Measurements from ENCODE around the gene CIC. TPM values are rescaled to one million over a fixed set of nuclear protein-coding genes. Genes with fewer than 3 reads are reported as not detected.

Gene CIC
- total RNA-seq, result 48.9 and 108 TPM in 2 replicates

DNA sequence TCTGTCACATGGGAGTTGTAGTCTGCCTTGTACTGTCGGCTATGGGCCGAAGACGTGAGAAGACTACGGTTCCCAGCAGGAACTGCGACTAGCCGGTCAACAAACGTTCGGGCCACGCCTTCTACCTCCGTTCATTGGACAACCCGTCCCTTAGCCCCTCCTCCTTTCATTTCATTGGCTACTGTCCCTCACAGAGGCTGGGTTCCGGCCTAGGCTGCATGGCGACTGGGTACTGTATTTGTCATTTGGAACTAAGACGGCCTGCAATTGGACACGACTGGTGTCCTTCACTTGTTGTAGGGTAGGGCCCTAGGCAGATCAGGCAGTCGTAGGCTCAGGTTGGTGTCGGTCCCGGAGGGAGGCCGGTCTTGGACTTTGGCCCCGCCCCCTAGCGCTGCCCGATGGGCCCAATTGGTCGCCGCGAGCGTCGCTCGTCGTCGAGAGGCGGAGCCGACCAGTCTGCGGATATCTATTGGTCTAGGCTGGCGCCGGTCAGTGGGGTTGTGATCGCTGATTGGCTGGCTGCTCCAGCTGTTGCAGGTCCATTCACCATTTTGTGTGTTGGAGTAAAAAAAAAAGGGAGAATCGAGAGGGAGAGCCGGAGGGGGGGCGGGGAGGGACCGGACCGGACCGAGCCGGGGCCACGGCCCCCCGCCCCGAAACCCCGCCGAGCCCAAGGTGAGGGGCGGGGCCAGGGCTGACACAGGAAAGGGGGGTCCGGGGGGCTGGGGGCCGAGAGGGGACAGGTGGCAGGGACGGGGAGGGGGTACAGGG lies at the start of gene CIC:
CIC (plus strand) TSS at position 549 of the 774 bp plus-strand sequence. CDS start 2,532 bp downstream, outside the sequence.

DNA sequence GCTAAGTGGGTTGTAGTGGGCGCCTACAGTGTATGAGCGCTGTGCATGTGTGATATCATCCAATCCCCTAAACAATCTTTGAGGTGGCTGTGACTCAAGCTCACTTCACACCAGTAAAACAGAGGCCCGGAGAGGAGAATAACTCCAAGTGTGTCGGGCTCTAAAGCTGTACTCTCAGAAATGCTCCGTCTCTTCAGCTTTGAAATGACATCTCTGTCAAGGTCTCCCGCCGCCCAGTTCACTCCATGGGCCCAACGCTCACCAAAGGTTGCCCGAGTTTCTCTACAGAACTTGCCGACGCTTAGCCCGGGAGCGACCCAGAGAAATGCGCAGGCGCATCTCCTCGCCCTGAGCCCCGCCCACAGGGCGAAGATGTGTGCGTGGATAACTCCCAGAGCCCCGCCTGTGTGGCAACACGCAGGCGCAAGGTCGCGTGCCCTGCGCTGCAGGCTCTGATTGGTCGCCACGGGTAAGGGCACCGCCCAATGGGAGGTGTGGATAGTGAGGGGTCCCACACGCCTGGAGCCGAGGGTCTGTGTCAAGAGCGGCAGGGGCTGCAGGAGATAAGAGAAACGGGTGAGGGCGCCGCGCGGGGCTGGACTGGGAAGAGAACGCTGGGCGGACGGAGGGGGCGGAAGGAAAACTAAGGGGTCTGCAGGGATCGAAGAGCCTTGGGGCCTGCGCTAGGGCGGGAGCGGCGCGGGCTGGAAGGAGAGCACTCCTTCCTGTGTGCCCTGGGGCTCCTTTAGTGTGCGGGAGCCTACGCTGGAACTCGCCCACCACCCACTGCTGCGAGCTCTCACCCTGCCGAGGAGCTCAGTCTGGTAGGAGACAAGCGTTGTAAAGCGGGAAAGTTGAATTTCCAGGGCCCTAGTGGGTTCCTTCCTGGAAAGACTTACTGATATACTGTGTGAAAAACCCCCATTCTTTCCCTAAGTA lies 49.0 kb upstream of the CIC start, which contains the start of gene ZNF526:
ZNF526 (plus strand) TSS at position 501 of the 939 bp plus-strand sequence. CDS start 4,092 bp downstream, outside the sequence.

DNA sequence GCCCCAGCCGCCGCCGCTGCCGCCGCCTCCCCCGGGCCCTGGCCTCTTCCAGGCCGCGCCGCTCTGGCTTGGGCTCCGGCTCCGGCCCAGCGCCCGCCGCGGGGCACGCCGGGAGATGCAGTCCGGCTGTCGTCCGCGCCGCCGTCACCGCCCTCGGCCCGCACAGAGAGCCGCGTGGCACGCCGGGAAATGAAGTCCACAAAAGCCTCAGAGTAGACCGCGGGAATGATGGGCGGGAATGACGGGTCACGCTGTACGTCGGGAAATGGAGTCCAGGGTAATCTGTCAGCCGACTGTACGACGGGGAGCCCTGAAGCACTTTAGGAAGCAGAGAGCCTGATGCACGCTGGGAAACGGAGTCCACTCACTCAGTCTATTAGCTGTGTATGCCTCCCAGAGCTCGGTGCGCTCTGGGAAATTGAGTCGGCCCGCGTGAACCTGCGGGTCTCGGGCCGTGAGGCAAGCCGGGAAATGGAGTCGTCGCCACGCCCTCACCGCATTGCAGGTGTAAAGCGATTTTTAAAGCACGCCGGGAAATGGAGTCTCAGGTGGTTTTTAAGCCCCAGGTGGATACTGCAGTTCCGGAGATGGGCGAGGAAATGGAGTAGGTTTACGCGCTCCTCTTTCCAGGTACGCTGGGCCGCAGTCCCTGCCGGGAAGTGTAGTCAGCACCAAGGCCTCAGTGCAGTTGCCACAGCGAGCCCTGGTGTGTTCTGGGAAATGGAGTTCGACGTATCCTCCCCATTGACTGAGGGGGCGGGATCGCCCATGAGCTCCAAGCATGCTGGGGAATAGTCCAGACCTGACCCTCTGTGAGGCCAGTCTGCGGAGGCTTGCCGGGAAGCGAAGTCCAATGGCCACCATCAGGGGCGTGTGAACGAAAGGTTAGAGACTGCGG lies 26.3 kb upstream of the CIC start, which contains the start of gene GSK3A:
GSK3A (minus strand) TSS at position 91 of the 898 bp plus-strand sequence. CDS start 137 bp downstream, outside the sequence.

DNA sequence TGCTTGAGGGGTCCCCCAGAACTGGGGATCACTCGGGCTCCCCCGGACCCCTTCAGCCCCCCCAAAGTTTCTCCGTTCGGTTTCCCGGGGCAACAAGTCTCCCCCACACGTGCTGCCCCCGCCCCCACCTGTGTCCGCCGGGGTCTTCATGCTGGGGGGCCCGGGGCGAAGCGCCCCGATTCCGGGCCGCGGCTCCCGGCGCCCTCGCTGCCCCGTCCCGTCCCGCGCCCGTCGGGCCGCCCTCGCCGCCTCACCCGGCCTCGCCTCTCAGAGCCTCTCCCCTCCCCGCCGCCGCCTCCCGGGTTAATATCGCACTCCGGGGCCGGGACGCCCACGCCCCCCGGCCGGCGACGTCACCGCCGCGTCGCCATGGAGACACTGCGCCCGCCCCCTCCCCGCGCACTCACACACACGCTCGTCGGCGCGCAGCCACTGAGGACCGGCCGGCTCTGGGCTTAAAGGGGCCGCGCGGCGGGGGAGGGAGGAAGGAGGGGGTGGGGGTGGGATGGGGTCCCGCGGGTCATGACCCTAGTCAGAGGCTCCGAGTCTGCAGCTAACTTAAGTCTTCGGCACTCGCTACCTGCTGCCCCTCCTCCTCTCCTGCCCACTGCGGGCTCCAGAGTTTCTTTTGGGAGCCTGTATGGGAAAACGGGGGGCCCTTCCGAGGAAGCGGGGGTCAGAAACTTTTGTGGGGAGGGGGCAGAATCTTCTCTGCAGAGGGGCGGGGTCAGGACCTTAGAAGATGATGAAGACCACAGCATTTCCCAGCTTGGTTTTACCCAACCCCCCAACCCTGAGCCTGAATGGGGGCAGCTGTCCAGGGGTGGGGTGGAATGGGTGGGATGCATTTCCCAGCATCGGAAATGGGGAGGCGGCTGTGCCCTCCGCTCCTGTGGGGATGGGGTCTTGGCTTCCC lies 13.9 kb upstream of the CIC start, which contains the start of gene ERF:
ERF (minus strand) TSS at position 279 of the 916 bp plus-strand sequence; CDS start at position 150, 129 bp downstream.

DNA sequence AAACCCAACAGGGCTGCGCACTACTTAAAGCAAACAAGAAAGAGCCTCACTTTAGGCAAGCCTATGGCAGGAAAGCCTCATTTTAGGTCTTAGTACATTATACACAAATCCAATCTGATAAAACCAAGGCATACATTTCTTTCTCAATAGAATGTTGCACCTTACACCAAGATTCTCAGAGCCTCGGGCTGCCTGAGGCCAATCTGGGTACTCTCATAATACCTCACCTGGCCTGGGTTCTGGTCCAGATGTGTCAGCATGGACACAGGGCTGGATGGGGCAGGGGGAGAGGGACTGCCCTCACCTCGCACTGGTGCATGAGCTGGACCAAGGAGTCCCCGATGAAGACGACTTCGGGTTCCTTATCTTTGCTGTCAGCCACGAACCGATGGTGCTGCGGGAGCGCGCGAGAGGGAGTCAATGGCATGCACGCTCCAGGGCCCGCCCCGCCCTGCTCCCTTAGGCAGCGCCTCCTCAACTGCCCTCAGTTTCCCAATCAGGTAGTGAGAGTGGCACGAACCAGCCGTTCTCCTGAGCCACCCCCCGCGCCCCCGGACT lies 32.7 kb downstream of the CIC start, which contains the start of gene PRR19:
PRR19 (plus strand) TSS at position 487 of the 558 bp plus-strand sequence. CDS start 7,453 bp downstream, outside the sequence.

DNA sequence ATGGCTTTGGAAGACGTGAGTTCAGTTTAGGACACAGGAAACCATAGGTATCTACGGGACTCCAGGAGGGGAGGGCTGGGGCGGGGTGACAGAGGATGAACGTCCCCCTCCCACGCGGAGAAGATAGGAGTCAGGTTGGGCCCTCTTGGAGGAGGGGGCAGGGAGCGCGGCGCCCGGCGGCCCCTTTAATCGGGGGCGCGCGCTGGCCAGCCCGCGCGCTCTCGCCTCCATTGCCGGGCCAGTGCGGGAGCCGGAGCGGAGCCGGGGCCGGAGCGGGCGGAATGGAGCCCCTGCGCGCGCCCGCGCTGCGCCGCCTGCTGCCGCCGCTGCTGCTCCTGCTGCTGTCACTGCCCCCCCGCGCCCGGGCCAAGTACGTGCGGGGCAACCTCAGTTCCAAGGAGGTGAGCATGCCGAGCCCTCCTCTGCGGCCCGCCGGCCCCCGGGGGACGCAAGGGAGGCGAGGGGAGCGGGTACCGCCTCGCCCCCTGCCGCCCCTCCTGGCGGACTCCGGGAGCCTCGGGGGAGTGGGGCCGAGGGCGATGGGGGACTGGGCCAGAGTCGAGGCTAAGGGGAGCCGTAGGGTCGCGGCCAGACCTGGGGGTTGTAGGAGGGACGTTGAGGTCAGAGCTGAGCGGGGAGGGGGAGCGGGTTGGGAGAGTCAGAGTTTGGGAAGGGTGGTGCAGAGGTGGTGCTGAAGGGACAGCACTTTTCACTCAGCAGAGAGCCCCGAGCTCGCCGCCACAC lies 44.2 kb downstream of the CIC start, which contains the start of gene TMEM145:
TMEM145 (plus strand) TSS at position 214 of the 744 bp plus-strand sequence; CDS start at position 282, 68 bp downstream.

DNA sequence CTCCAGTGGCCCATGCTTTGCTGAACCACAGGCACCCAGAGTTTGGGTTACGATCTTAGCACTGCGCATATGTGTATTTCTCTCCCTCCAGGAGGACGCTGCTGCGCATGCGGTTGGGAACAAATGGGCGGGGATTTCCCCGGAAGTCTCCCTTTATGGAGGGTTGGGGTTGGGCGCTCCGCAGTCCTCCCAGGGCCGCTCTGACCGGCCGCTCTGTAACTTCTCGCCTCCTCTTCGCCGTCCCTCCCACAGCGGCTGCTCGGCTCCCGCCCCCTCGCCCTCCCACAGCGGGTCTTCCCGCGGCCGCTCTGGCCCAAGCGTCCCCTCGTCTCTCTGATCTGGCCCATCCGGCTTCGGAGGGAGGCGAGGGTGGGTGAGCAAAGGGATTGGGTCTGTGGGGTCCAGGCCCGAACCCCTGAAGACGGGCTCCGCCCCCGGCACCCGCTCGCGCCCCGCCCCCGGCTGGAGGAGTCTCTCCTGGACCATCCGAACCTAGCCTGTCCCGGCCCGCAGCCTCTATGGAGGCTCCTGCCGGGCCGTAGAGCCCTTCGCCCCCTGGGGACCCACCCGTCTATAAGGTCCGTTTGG lies 56.4 kb downstream of the CIC start, which contains the start of gene MEGF8:
MEGF8 (plus strand) TSS at position 328 of the 588 bp plus-strand sequence. CDS start 609 bp downstream, outside the sequence.

Other genes with a start within 250 kb of the CIC start
- gene GRIK5, start 199.0 kb upstream of the CIC start, total RNA-seq, result 1.1 and 5.6 TPM in 2 replicates
- 19.9 and 24.0 TPM in 2 replicates for gene ZNF574, start 193.1 kb upstream of the CIC start, total RNA-seq
- 0.38 and 0.98 TPM in 2 replicates for gene POU2F2, start 136.8 kb upstream of the CIC start, total RNA-seq
- gene DEDD2, start 51.6 kb upstream of the CIC start, total RNA-seq, result 28.5 and 38.4 TPM in 2 replicates
- gene ZNF526, start 48.9 kb upstream of the CIC start, total RNA-seq, result 5.5 and 6.0 TPM in 2 replicates
- gene GSK3A, start 26.6 kb upstream of the CIC start, total RNA-seq, result 25.6 and 28.4 TPM in 2 replicates
- 44.5 and 62.1 TPM in 2 replicates for gene ERF, start 14.1 kb upstream of the CIC start, total RNA-seq
- gene PRR19, start 32.9 kb downstream of the CIC start, total RNA-seq, result 0.81 and 3.9 TPM in 2 replicates
- gene PAFAH1B3, start 33.4 kb downstream of the CIC start, total RNA-seq, result 108 and 112 TPM in 2 replicates
- gene TMEM145, start 44.1 kb downstream of the CIC start, total RNA-seq, result 0.13 and 0.16 TPM in 2 replicates
- 23.8 and 78.8 TPM in 2 replicates for gene MEGF8, start 56.4 kb downstream of the CIC start, total RNA-seq
- 3.4 and 5.2 TPM in 2 replicates for gene CNFN, start 121.0 kb downstream of the CIC start, total RNA-seq
- gene LIPE, start 158.1 kb downstream of the CIC start, total RNA-seq, result 2.9 and 8.8 TPM in 2 replicates
- not detected in 2 replicates for gene CXCL17, start 173.7 kb downstream of the CIC start, total RNA-seq